Loucy (cell line): Measurements from ENCODE around the gene SETX.
A peak's percentile ranks its signal among the peaks of the same experiment; 100 is the strongest.

ENCODE experiments used
- H2AFZ ChIP-seq: fragments of 200-600 bp; sonication (generic); 2 replicates; pipeline ENCODE4 v1.6.0; 2016; ENCODE audit warnings: antibody characterized with exemption, mild to moderate bottlenecking, low read length, moderate library complexity
- H3F3A ChIP-seq: fragments of 200-600 bp; 2 replicates; pipeline ENCODE4 v1.6.0; 2016; ENCODE audit warnings: antibody characterized with exemption, low read depth, mild to moderate bottlenecking
- H3K27me3 ChIP-seq: fragments of 200-600 bp; sonication (generic); 2 replicates; pipeline ENCODE4 v1.6.1; 2014; ENCODE audit warnings: low read length, mild to moderate bottlenecking; ENCODE audit not compliant: insufficient read depth, poor library complexity, severe bottlenecking
- H3K36me3 ChIP-seq: fragments of 200-600 bp; sonication (generic); 2 replicates; pipeline ENCODE4 v1.6.1; 2016; ENCODE audit warnings: low read length; ENCODE audit not compliant: insufficient read depth
- H3K4me1 ChIP-seq: fragments of 200-600 bp; sonication (generic); 2 replicates; pipeline ENCODE4 v1.5.1; 2014; ENCODE audit warnings: low read length, mild to moderate bottlenecking; ENCODE audit not compliant: insufficient read depth, poor library complexity, severe bottlenecking
- H3K4me2 ChIP-seq: fragments of 200-600 bp; sonication (generic); 2 replicates; pipeline ENCODE4 v1.6.0; 2014; ENCODE audit warnings: antibody characterized with exemption, low read length, low read depth, mild to moderate bottlenecking; ENCODE audit not compliant: poor library complexity, severe bottlenecking
- H3K4me3 ChIP-seq: fragments of 200-600 bp; sonication (generic); 2 replicates; pipeline ENCODE4 v1.5.1; 2014; ENCODE audit warnings: low read length, mild to moderate bottlenecking, mixed read lengths; ENCODE audit not compliant: poor library complexity, severe bottlenecking
- H3K79me2 ChIP-seq: fragments of 200-600 bp; sonication (generic); 2 replicates; pipeline ENCODE4 v1.6.1; 2014; ENCODE audit warnings: low read length; ENCODE audit not compliant: insufficient read depth
- H3K9ac ChIP-seq: fragments of 200-600 bp; sonication (generic); 2 replicates; pipeline ENCODE4 v1.6.0; 2014; ENCODE audit warnings: mild to moderate bottlenecking, low read depth, low read length, moderate library complexity; ENCODE audit not compliant: poor library complexity, severe bottlenecking
- H3K9me2 ChIP-seq: fragments of 200-600 bp; sonication (generic); replicated peaks from 2 replicates; pipeline ENCODE4 v1.6.1; 2016; ENCODE audit warnings: low read depth, low read length, mixed read lengths
- H3K9me3 ChIP-seq: fragments of 200-600 bp; sonication (generic); 2 replicates; pipeline ENCODE4 v1.6.1; 2014; ENCODE audit warnings: mild to moderate bottlenecking, antibody characterized with exemption, low read length, low read depth; ENCODE audit not compliant: insufficient read depth
- H4K20me1 ChIP-seq: fragments of 200-600 bp; sonication (generic); 2 replicates; pipeline ENCODE4 v1.6.0; 2014; ENCODE audit warnings: antibody characterized with exemption, low read length, mild to moderate bottlenecking; ENCODE audit not compliant: insufficient read depth, poor library complexity, severe bottlenecking
- CTCF ChIP-seq: fragments of 200-600 bp; sonication (generic); conservative IDR thresholded peaks from 2 replicates; pipeline ENCODE4 v1.5.1; 2014; ENCODE audit warnings: mild to moderate bottlenecking, antibody characterized with exemption, low read length
- EZH2phosphoT487 ChIP-seq: fragments of 200-600 bp; IDR thresholded peaks from 2 replicates; pipeline ENCODE4 v1.6.1; 2018; ENCODE audit warnings: antibody characterized with exemption, mild to moderate bottlenecking, moderate library complexity, borderline replicate concordance

SETX gene

GRCh38 chr9:132244582-132245455 lies 110.0 kb downstream of the SETX start:
- no peak overlapping the region for H3K9ac ChIP-seq
- no peaks in the 10 kb centered on the region for H4K20me1 ChIP-seq
- H3K79me2 ChIP-seq = no peaks in the 10 kb centered on the region
- no peaks in the 10 kb centered on the region for H3F3A ChIP-seq
- H3K9me2 ChIP-seq = no peaks in the 10 kb centered on the region
- no peaks in the 10 kb centered on the region for H3K36me3 ChIP-seq
- no peak overlapping the region for H3K4me2 ChIP-seq
- no peaks in the 10 kb centered on the region for H3K9me3 ChIP-seq
- H3K27me3 ChIP-seq = no peaks in the 10 kb centered on the region
- H3K4me3 ChIP-seq = no peak overlapping the region
- TF ChIP-seq CTCF (no peak), EZH2phosphoT487 (no peak)
- no peak overlapping the region for H2AFZ ChIP-seq
- H3K4me1 ChIP-seq = peaks cover 24% of the 10 kb centered on the region

- Histone ChIP-seq H4K20me1 (no peaks in the 10 kb centered on the region), H3K9me3 (no peaks in the 10 kb centered on the region), H3K27me3 (no peaks in the 10 kb centered on the region), H3K36me3 (no peaks in the 10 kb centered on the region), H3K4me3 (peak overlapping the region; percentile 84), H3F3A (no peaks in the 10 kb centered on the region), H3K79me2 (no peaks in the 10 kb centered on the region), H3K9ac (peak overlapping the region; percentile 86), H2AFZ (no peak overlapping the region), H3K4me1 (peaks cover 24% of the 10 kb centered on the region), H3K4me2 (peak overlapping the region; percentile 97), H3K9me2 (no peaks in the 10 kb centered on the region)
- TF ChIP-seq EZH2phosphoT487 (no peak), CTCF (no peak)
These were observed 111.4 kb downstream of the SETX start for GRCh38 chr9:132243156-132244074.

- no peaks in the 10 kb centered on the region for H3K27me3 ChIP-seq
- no peaks in the 10 kb centered on the region for H3K79me2 ChIP-seq
- H3F3A ChIP-seq = no peaks in the 10 kb centered on the region
- TF ChIP-seq CTCF = peak; percentile 33
- TF ChIP-seq EZH2phosphoT487 = no peak
- H3K9me2 ChIP-seq = no peaks in the 10 kb centered on the region
- peak overlapping the region; percentile 73 for H2AFZ ChIP-seq
- peak overlapping the region; percentile 84 for H3K4me3 ChIP-seq
- H3K36me3 ChIP-seq = no peaks in the 10 kb centered on the region
- H3K9me3 ChIP-seq = no peaks in the 10 kb centered on the region
- H4K20me1 ChIP-seq = no peaks in the 10 kb centered on the region
- H3K4me2 ChIP-seq = peak overlapping the region; percentile 97
- H3K4me1 ChIP-seq = peaks cover 24% of the 10 kb centered on the region
- H3K9ac ChIP-seq = peak overlapping the region; percentile 86
These were observed 112.1 kb downstream of the SETX start for GRCh38 chr9:132242621-132243155.
